Fibroblast of skin of abdomen (primary cell): ENCODE measurements around the gene TNNC1. TPM values are rescaled to one million over a fixed set of nuclear protein-coding genes. Genes with fewer than 3 reads are reported as not detected.

Source experiments
- DNase-seq: peaks from one replicate; pipeline ENCODE4 v3.0.0-alpha.2; 2013
- polyA plus RNA-seq, 2 experiments: library from polyadenylated mRNA; unstranded; fragments of 120-200 nt; gene quantifications; one replicate each; pipeline ENCODE4 v1.2.1, GENCODE V29; 2013; ENCODE audit not compliant: insufficient read length in 2 of 2

TNNC1 gene
- 5.0 TPM for polyA plus RNA-seq (2013, experiment 1 of 2; ENCODE audit: insufficient read length)
- polyA plus RNA-seq (2013, experiment 2 of 2; ENCODE audit: insufficient read length) = 5.2 TPM

GRCh38 chr3:52453496-52454249 lies at the start of gene TNNC1:
Gene TNNC1, minus strand, starts transcription at chr3:52454041. Its CDS starts 26 bp downstream, at chr3:52454015.
- no peak for DNase-seq

DNA sequence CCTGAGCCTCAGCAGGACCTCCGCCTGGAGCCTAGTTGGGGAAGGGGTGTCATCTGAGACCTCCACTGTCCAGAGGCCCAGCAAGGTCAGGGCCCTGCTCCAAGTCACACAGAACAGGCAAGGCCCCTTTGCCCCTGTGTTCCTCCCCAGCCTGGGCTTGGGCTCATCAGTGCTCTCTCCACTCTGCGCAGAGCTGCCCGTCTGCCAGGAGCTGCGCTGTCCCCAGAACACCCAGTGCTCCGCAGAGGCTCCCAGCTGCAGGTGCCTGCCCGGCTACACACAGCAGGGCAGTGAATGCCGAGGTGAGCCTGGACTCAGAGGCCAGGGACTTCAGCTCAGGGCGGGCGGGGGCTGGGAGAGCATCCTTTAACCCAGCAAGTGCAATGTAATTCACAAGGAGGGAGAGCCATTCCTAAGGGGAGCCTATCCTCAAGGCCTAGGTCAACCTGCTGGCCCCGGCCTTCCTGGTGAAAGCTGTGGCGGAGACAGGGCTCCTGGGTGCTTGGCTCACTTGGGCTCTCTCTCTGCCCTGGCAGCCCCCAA lies 49.0 kb upstream of the TNNC1 start:
- DNase-seq = no peak

GRCh38 chr3:52502001-52502400 lies 48.2 kb upstream of the TNNC1 start:
- DNase-seq = no peak

DNA sequence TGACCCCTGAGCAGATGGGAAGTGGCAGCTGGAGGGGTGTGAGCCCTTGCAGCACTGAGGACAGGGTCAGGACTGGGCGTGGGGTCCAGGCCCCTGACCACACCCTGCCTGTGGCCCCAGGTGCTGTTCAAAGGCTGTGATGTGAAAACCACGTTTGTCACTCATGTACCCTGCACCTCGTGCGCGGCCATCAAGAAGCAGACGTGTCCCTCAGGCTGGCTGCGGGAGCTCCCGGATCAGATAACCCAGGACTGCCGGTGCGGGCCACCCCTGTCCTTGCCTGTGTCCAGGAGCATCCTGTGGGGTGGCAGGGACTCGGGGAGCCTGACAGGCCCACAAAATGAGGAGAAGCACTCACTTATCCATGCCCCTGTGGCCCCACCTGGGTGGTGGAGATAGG lies 47.2 kb upstream of the TNNC1 start:
- no peak for DNase-seq

DNA sequence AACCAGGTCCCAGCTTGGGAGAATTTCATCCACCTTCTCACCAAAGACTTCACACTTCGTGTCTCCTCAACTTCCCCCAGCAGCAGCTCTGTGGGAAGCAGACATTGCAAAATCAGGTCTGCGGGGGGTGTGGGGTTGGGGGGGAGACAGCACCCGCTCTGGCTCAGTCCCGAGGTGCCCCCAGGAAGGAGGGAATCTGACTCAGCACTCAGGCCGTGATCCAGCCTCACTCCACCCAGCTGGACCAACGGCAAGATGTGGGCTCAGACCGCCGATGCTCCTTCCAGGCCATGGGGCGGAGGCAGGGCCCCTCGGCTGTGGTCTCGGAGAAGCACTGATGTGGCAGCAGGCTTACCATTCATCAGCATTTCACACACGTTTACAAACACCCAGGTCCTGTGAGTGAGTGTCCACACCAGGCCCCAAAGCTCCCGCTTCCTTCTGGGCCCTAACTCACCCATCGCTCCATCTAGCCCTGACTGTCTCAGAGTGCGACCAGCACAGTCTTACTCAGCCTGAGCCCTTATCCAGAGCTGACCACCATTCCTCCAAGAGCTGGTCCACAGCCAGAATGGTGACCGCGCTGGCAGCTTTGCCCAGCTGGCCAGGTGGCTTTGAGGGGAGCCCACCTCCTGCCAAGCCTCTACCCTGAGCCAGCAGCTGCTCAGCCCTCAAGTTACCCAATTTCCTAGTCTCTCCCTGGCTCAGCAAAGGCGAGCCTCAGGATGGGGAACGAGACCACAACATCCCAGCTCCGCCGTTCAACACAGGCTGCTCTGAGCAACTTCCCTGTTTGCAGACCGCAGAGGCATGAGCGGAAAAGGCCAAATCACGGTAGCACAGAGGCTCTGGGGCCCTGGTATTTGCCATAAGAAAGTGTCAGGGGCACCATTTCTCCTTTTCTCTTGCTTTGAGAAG lies 44.6 kb upstream of the TNNC1 start:
- peak; percentile 39 for DNase-seq

- DNase-seq = peak; percentile 13
Observed at GRCh38 chr3:52495777-52496602, 42.1 kb upstream of the TNNC1 start.

DNA sequence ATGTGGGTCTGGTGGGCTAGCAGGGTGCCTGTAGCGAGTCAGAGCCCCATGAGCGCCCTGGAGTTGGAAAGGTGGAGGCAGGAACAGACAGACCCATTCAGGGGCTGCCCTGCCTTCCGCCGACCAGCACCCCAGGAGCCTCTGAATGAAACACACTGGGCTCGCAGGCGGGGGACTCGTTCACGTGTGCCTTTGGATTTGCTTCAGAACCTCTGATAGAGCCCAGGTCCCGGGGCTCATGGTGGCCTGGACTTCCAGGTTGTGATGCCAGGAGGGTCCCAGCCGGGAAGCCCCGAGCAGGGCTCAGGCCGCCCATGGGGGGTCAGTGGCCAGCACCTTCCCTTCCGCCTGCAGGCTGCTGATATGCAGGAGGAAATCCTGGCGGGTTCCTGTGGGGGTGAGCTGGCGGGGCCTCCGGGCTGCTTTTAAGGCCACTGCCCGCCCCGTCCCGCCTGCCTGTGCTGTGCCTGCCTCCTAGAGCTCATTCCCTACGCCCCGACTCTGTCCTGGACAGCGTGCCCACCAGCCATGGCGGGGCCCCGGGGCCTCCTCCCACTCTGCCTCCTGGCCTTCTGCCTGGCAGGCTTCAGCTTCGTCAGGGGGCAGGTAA lies 41.1 kb upstream of the TNNC1 start, which contains the start of gene STAB1:
STAB1 (plus strand) TSS at position 453 of the 610 bp plus-strand sequence; CDS start at position 529, 76 bp downstream.
- no peak for DNase-seq

- DNase-seq = no peak
Observed at GRCh38 chr3:52494445-52494844, 40.6 kb upstream of the TNNC1 start.

- no peak for DNase-seq
Observed at GRCh38 chr3:52493232-52494017, 39.6 kb upstream of the TNNC1 start.

GRCh38 chr3:52492059-52492458 lies 38.2 kb upstream of the TNNC1 start:
- DNase-seq = no peak

DNA sequence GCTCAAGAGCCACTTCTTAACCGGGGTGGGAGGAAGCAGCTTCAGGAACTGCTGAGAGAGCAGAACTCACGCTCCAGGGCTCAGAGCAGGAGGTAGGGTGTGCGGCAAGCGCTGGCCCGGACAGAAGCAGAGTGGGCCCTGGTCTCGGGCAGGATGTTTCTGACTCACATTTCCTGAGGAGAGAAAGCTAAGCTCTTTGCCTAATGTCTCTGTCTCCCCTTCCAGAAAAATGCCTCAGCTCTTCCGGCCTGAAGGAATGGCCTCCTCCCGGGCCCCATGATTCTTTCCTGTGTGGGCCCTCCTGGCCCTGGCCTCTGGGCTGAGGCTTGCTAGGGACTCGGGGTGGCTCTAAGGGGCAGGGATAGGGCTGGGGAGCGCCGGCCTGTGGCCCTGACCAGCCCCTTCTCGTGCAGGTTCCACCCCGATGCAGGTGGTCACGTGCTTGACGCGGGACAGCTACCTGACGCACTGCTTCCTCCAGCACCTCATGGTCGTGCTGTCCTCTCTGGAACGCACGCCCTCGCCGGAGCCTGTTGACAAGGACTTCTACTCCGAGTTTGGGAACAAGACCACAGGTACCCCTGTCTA lies 37.2 kb upstream of the TNNC1 start:
- no peak for DNase-seq

- no peak for DNase-seq
Observed at GRCh38 chr3:52490035-52490938, 36.4 kb upstream of the TNNC1 start.

DNA sequence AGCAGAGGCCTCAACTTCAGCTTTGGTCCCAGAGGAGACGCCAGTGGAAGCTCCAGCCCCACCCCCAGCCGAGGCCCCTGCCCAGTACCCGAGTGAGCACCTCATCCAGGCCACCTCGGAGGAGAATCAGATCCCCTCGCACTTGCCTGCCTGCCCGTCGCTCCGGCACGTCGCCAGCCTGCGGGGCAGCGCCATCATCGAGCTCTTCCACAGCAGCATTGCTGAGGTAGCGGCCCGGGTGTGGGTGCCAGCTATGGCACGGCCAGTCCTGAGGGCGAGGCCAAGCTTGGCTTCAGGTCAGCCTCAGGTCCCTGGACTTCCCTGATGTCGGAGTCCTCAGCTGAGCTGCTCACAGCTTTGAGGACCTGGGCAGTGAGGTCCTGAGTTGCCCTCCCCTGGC lies 35.6 kb upstream of the TNNC1 start:
- no peak for DNase-seq

- DNase-seq = no peak
Observed at GRCh38 chr3:52488746-52489145, 34.9 kb upstream of the TNNC1 start.

GRCh38 chr3:52487788-52488691 lies 34.2 kb upstream of the TNNC1 start:
- no peak for DNase-seq

DNA sequence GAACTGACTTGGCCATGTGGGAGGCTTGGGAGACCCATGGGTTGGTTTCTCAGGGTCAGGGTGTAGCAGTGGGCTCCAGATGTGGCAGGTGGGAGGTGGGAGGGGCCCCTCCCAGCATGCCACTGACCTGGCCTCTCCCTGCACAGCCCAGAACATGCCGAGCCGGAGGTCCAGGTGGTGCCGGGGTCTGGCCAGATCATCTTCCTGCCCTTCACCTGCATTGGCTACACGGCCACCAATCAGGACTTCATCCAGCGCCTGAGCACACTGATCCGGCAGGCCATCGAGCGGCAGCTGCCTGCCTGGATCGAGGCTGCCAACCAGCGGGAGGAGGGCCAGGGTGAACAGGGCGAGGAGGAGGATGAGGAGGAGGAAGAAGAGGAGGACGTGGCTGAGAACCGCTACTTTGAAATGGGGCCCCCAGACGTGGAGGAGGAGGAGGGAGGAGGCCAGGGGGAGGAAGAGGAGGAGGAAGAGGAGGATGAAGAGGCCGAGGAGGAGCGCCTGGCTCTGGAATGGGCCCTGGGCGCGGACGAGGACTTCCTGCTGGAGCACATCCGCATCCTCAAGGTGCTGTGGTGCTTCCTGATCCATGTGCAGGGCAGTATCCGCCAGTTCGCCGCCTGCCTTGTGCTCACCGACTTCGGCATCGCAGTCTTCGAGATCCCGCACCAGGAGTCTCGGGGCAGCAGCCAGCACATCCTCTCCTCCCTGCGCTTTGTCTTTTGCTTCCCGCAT lies 33.4 kb upstream of the TNNC1 start:
- no peak for DNase-seq

DNA sequence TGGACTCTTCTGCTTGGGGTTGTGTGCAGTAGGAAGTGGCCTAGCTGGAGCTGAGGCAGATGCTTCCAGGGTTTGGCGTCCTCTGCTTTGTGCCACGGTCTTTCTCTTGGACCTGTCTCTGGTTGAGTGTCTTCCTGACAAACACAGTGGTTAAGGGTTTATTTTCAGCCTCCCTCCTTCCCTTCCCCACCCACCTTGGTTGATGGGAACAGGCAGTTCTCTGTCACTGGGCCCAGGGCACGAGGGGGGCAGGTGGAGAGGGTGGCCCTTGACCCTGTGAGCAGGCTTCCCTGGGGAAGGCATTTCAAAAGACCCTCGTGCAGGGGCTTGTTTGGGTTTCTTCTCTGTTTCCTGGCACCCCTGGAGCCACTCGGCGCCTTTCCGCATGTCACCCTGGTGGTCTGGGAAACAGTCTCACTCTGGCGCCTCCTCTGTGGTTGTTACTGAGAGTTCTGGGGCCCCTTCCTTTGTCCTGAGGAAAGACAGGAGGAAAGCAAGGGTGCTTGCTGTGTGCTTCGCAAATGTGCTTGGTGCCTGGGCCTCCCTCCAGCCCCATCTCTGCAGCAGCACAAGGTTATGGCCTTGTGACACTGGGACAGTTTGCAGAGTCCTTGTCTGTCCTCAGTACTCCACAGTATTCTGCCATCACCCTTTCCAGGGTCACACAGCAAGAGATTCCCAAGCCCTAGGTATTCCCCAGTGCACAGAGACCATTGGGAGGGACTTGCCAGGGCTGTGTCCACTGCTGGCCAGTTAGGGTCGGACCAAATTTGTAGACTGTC lies 31.0 kb upstream of the TNNC1 start:
- DNase-seq = no peak
